WTC11 (cell line): ENCODE data around the gene NOSTRIN. TPM values are rescaled to one million over a fixed set of nuclear protein-coding genes. Genes with fewer than 3 reads are reported as not detected.

Experiments
- ATAC-seq: fragments of 200-7000 bp; cut with Tn5 transposase; 2 replicates; pipeline ENCODE4 v1.10.0; 2021; ENCODE audit warnings: mild to moderate bottlenecking, moderate library complexity
- CTCF ChIA-PET: fragments of 300-600 bp; sonication (Branson Sonifier 250); formaldehyde crosslinking; loops from one replicate; lab custom pipeline; 2021; ENCODE audit warnings: antibody characterized with exemption; lab: Charles Lee
- POLR2A ChIA-PET: fragments of 350-600 bp; sonication (Branson Sonifier 250); formaldehyde crosslinking; loops from one replicate; lab custom pipeline; 2021; ENCODE audit warnings: antibody characterized with exemption; lab: Charles Lee
- DNase-seq: peaks from one replicate; pipeline ENCODE4 v3.0.0; 2021; ENCODE audit warnings: low spot score
- H3K27ac Mint-ChIP-seq: 2 replicates; pipeline ENCODE4 v1.8.0; 2021; ENCODE audit warnings: mixed read lengths
- H3K27me3 Mint-ChIP-seq: 2 replicates; pipeline ENCODE4 v1.8.0; 2021; ENCODE audit warnings: low read depth, mild to moderate bottlenecking, moderate library complexity, mixed read lengths
- H3K36me3 Mint-ChIP-seq: 2 replicates; pipeline ENCODE4 v1.8.0; 2021; ENCODE audit warnings: mixed read lengths
- H3K4me1 Mint-ChIP-seq: 2 replicates; pipeline ENCODE4 v1.8.0; 2022; ENCODE audit warnings: mixed read lengths
- H3K4me3 Mint-ChIP-seq: 2 replicates; pipeline ENCODE4 v1.8.0; 2021; ENCODE audit warnings: mild to moderate bottlenecking, moderate library complexity, mixed read lengths
- H3K9me3 Mint-ChIP-seq: 2 replicates; pipeline ENCODE4 v1.8.0; 2021; ENCODE audit warnings: mixed read lengths
- ARID4B ChIP-seq: sonication (generic); formaldehyde crosslinking; IDR thresholded peaks from 2 replicates; pipeline ENCODE4 v1.8.0; 2023; ENCODE audit warnings: missing genetic modification reagents, mild to moderate bottlenecking, borderline replicate concordance
- CBFB ChIP-seq: sonication (generic); formaldehyde crosslinking; IDR thresholded peaks from 2 replicates; pipeline ENCODE4 v1.8.1; 2022; ENCODE audit warnings: mild to moderate bottlenecking, low read depth, missing genetic modification reagents
- ESRRA ChIP-seq: sonication (generic); formaldehyde crosslinking; IDR thresholded peaks from 2 replicates; pipeline ENCODE4 v1.8.1; 2022; ENCODE audit warnings: mild to moderate bottlenecking, missing genetic modification reagents, borderline replicate concordance
- GTF2I ChIP-seq: fragments of 250-450 bp; sonication (Bioruptor Pico); conservative IDR thresholded peaks from 2 replicates; pipeline ENCODE4 v1.4.0; 2021; ENCODE audit warnings: mild to moderate bottlenecking
- NFYB ChIP-seq: sonication (generic); formaldehyde crosslinking; conservative IDR thresholded peaks from 2 replicates; pipeline ENCODE4 v1.8.0; 2022; ENCODE audit warnings: low read depth, missing genetic modification reagents
- PREB ChIP-seq: sonication (generic); formaldehyde crosslinking; IDR thresholded peaks from 2 replicates; pipeline ENCODE4 v1.8.1; 2022; ENCODE audit warnings: mild to moderate bottlenecking, missing genetic modification reagents, moderate library complexity, borderline replicate concordance
- TP53 ChIP-seq: sonication (generic); formaldehyde crosslinking; IDR thresholded peaks from 2 replicates; pipeline ENCODE4 v1.8.1; 2023; ENCODE audit warnings: mild to moderate bottlenecking, missing genetic modification reagents
- ZMAT4 ChIP-seq: fragments of 250-450 bp; sonication (Bioruptor Pico); IDR thresholded peaks from 2 replicates; pipeline ENCODE4 v1.9.0; 2021; ENCODE audit warnings: mild to moderate bottlenecking
- ZNF121 ChIP-seq: sonication (generic); formaldehyde crosslinking; IDR thresholded peaks from 2 replicates; pipeline ENCODE4 v1.8.0; 2023; ENCODE audit warnings: missing genetic modification reagents
- ZNF317 ChIP-seq: sonication (generic); formaldehyde crosslinking; IDR thresholded peaks from 2 replicates; pipeline ENCODE4 v1.8.1; 2023; ENCODE audit warnings: low read depth, mild to moderate bottlenecking, moderate library complexity, missing genetic modification reagents, borderline replicate concordance
- ZNF396 ChIP-seq: fragments of 250-450 bp; sonication (Bioruptor Pico); IDR thresholded peaks from 2 replicates; pipeline ENCODE4 v1.8.0; 2021; ENCODE audit warnings: mild to moderate bottlenecking, moderate library complexity, borderline replicate concordance
- total RNA-seq: library from RNA; stranded (reverse); gene quantifications from 3 replicates; pipeline ENCODE4 v1.2.3, GENCODE V29; 2021
- TF ChIP-seq, protein P1 (sequence below): sonication (generic); formaldehyde crosslinking; IDR thresholded peaks from 2 replicates; pipeline ENCODE4 v1.8.1; 2022; ENCODE audit warnings: missing genetic modification reagents, borderline replicate concordance
- TF ChIP-seq, protein P2 (sequence below): fragments of 250-450 bp; sonication (Bioruptor Pico); conservative IDR thresholded peaks from 2 replicates; pipeline ENCODE4 v1.9.0; 2021; ENCODE audit warnings: mild to moderate bottlenecking

Gene NOSTRIN
- total RNA-seq, 1 experiment from 2014 or later = 0.22 TPM

- ATAC-seq (no peak), DNase-seq (no peak)
- Mint-ChIP-seq H3K4me1 (peaks cover 12% of the 10 kb centered on the region), H3K27ac (no peak overlapping the region), H3K4me3 (no peak overlapping the region), H3K36me3 (no peaks in the 10 kb centered on the region), H3K9me3 (0 out of 2 replicates have a peak, but pooled peaks cover 4% of the 10 kb centered on the region), H3K27me3 (no peaks in the 10 kb centered on the region)
- no peak for TF ChIP-seq ZNF396 (CRISPR knock-in tag)
- no peak for TF ChIP-seq ARID4B (CRISPR knock-in tag)
- no peak for TF ChIP-seq CBFB
- no peak for TF ChIP-seq ESRRA
- TF ChIP-seq, protein P1, sequence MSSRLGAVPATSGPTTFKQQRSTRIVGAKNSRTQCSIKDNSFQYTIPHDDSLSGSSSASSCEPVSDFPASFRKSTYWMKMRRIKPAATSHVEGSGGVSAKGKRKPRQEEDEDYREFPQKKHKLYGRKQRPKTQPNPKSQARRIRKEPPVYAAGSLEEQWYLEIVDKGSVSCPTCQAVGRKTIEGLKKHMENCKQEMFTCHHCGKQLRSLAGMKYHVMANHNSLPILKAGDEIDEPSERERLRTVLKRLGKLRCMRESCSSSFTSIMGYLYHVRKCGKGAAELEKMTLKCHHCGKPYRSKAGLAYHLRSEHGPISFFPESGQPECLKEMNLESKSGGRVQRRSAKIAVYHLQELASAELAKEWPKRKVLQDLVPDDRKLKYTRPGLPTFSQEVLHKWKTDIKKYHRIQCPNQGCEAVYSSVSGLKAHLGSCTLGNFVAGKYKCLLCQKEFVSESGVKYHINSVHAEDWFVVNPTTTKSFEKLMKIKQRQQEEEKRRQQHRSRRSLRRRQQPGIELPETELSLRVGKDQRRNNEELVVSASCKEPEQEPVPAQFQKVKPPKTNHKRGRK (CRISPR knock-in tag) = no peak
- TF ChIP-seq TP53 (CRISPR knock-in tag) = no peak
- TF ChIP-seq NFYB (CRISPR knock-in tag) = no peak
- TF ChIP-seq GTF2I (CRISPR knock-in tag) = no peak
- no peak for TF ChIP-seq ZNF121
- TF ChIP-seq ZNF317 = no peak
- ChIA-PET CTCF (no interaction called here), POLR2A (no interaction called here)
Measured at GRCh38 chr2:168787098-168787781, 15.2 kb upstream of the NOSTRIN start.

GRCh38 chr2:168787782-168788376, 14.6 kb upstream of the NOSTRIN start:
- Mint-ChIP-seq H3K27me3 (no peaks in the 10 kb centered on the region), H3K9me3 (0 out of 2 replicates have a peak, but pooled peaks cover 4% of the 10 kb centered on the region), H3K27ac (no peak overlapping the region), H3K4me1 (peaks cover 6% of the 10 kb centered on the region), H3K36me3 (no peaks in the 10 kb centered on the region), H3K4me3 (no peak overlapping the region)
- POLR2A ChIA-PET = no interaction called here
- DNase-seq (no peak), ATAC-seq (no peak)
- CTCF ChIA-PET = no interaction called here
- TF ChIP-seq ZMAT4 (CRISPR knock-in tag) (no peak), PREB (CRISPR knock-in tag) (no peak)
- TF ChIP-seq, protein P2, sequence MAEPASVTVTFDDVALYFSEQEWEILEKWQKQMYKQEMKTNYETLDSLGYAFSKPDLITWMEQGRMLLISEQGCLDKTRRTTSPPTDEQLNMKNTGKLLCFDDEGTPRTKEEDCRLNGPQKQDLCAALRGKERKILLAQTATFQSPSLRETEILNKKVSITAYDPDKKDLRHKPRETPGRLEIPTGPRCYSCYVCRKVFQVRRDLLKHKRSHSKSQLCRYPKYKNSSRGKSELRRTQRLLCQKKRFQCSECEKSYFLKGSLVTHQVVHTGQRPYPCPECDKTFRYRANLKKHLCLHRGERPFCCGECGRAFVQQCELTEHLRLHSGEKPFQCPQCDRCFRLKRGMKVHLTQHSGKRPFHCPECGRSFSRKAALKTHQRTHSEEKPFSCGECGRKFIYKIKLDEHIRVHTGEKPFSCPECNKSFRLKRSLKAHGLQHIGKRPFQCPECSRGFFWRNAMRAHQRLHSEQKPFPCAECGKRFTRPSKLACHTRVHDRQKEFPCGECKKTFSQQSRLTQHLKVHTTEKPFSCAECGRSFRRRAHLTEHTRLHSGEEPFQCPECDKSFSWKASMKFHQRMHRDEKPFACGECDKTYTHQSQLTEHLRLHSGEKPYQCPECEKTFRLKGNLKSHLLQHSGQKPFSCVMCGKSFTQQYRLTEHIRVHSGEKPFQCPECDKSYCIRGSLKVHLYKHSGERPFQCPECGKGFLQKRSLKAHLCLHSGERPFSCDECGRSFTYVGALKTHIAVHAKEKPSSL (CRISPR knock-in tag) = no peak
